ENCODE results near the gene COL23A1.
A peak's percentile ranks its signal among the peaks of the same experiment; 100 is the strongest.

Gene COL23A1

GRCh38 chr5:178417391-178417811, 172.8 kb downstream of the COL23A1 start:
- DNase-seq, result peak; percentile 80

- no peak for DNase-seq
These were observed 173.3 kb downstream of the COL23A1 start for GRCh38 chr5:178416919-178417318.

DNA sequence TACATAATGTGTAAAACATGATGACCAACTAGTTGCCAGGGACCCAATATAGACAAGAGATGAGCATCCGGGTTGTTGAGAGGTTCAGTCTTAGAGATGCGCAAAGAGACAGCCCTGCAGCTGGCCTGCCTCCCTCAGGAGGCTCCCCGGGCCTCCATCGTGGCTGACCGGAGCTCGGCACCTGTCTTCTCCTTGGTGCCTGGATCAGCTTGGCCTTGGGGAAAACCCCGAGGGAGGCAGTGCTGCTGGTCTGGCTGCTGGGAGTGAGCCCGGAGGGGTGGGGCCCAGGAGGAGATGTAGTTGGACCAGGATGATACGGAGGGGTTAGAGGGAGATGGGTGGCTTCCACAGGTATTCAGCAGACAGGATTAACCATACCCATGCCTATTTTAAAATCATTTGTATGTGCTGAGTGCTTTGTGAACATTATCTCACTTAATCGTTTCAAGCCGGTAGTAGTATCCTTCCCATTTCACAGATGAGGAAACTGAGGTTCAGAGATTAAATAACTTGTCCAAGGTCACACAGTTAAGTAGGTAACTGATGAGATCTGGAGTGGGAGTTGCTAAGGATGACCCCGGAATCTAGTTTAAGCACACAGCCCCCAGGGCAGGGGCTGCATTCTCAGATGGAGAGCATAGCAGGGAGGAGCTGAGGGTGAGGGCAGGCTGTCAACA, 173.8 kb downstream of the COL23A1 start:
- no peak for DNase-seq

DNA sequence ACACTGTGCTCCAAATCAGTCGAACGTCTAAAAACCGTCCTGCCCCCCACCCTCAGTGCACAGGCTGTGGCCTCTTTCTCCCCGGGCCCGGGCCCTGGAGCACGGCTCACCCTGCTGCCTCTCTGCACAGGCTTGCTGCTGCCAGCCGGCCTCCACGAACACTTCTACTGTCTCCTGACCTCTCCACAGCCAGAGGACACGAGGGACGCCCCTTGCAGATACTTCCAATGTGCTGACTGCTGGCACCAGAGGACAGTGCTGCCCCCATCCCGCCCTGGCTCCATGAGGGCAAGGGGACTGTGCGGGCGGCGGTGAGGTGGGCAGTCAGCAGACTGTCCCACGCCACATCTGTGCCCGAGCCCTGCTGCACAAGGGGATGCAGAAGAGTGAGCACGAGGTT, 174.8 kb downstream of the COL23A1 start:
- DNase-seq, result no peak

DNA sequence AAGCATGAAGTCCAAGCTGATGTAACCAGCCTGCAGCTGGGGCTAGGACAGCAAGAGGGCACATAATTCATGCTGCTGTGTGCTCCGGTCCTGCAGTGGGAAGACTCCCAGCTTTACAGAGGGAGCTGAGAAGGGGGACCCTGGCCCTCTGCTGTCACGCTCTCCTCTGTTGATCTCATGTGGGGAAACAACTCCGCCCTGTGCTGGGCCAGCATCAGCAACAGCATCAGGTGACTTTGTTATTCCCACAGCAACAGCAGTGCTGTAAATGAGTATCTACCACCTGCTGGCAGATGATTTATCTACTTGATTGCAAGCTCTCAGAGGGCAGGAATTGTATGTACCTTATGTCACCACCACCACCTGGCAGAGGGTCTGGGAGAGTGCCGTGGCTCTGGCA, 176.2 kb downstream of the COL23A1 start:
- no peak for DNase-seq

DNA sequence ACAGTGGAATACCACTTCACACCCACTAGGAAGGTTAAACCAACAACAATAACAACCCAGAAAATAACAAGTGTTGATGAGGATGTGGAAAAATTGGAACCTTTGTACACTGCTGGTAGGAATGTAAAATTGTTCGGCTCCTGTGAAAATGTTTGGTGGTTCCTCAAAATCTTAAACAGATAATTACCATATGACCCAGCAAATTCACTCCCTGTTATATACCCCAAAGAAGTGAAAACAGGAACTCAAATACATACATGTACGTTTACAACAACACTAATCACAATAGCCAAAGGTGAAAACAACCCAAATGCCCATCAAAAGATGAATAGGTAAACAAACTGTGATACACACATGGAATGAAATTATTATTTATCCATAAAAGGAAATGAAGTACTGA, 179.1 kb downstream of the COL23A1 start:
- no peak for DNase-seq

DNA sequence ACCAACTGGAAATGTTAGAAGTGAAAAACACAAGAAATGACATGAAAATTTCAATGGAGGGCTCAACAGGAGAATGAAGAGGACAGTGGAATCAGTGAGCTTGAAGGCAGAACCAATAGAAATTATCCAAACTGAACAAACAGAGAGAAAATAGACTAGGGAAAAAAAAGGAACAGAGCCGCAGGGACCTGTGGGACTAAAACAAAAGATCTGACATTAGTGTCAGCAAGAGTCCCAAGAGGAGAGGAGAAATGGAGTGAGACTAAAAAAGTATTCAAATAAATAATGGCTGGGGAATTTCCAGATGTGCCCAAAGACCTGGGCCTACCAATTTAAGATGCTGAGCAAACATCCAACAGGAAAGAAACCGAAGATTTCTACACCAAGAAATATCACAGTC, 182.5 kb downstream of the COL23A1 start:
- DNase-seq, result no peak

GRCh38 chr5:178404987-178405386, 185.2 kb downstream of the COL23A1 start:
- DNase-seq, result no peak

DNA sequence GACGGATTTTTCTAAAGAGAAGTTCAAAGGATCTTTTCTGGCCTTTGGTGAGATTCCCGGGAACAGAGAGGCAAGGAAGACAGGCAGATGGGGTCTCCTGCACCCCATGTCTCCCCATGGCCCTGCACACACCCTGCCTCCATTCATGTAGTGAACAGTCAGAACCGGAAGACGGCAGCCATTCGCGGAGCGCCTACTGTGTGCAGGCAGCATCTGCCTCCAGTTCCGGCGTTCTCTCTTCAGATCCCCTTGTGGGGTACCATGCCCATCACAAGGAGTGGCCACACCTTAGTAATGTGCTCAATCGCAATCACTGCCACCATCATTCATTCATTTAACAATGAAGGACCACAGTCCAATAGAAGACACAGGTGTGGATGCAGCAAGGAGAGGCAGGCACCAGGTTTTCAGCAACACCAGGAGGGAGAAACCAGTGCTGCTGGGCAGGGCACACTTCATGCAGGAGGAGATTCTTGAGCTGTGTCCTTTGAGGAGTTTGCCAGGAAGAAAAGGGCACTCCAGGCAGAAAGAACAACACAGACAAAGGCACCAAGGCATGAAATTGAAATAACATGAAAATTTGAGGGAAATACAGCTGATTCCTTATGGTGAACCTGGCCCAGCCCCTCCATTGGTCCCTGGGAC, 186.1 kb downstream of the COL23A1 start:
- DNase-seq, result no peak

GRCh38 chr5:178403351-178403750, 186.8 kb downstream of the COL23A1 start:
- DNase-seq, result no peak

- no peak for DNase-seq
These were observed 190.5 kb downstream of the COL23A1 start for GRCh38 chr5:178399701-178400095.

DNA sequence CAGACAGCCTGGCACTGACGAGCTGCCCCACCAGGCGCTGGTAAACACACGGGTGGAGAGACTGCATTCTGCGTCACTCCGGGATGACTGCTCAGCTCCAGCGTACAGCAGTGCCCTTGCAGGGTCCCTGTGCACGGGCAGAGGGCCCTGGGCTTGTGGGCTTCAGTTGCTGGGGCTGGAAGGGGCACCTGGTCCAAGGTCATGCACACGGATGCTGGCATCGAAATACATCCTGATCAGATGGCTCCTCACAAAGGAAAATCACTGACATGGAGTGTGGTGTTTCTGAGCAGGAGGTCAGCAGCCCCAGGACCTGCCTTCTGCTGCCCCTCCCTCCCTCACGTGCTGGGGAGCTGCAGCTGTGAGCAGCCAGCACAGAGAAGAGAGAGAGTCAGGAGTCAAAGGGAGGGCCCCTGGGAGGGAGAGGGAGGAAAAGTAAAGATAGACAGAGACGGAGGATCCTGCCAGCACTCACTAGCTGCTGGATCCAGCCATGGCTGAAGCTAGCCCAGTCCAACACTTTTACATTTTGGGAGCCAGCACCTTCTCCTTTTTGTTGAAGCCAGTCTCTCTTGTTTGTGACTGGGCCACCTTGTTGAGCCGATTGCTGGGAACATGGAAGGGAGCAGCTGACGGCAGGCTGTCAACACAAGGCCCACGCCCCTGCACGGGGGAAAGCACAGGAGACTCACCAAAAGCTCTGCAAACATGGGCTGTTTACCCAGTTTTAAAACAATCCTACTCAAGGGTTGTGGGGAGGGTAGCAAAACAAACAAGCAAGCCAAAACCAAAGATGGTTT, 191.1 kb downstream of the COL23A1 start:
- DNase-seq, result no peak

GRCh38 chr5:178396796-178397720, 193.1 kb downstream of the COL23A1 start:
- no peak for DNase-seq

DNA sequence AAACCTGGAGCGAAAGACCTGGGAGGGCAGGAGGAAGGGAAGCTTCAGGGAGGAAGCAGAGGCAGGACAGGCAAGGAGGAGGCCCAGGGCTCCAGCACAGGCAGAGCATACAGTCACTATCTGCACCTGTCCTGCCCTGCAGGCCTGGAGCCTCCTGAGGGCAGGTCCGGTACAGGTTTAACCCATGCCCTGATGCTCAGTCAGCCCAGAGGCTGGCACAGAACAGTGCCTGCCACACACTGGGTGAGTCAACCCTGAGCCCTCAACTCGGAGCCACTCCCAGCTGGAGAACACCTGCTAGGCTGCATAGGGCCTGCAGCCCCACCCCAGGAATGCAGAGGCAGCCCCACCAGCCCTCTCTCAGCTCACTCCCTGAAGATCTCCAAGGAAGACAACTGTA, 196.1 kb downstream of the COL23A1 start:
- DNase-seq, result no peak

- DNase-seq, result no peak
These were observed 197.2 kb downstream of the COL23A1 start for GRCh38 chr5:178392931-178393394.

GRCh38 chr5:178392386-178392785, 197.8 kb downstream of the COL23A1 start:
- no peak for DNase-seq

DNA sequence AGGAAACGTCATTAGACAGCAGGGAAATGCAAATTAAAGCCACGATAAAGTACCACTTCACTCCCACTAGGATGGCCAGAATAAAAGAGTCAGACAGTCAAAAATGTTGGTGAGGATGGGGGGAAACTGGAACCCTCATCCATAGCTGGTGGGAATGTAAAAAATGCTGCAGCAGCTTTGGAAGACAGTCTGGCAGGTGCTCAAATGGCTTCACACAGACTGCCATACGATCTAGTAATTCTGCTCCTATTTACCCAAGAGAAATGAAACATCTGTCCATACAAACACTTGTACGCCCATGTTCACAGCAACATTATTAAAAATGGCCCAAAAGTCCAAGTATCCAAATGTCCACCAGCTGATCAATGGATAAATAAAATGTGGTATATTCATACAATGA, 198.7 kb downstream of the COL23A1 start:
- no peak for DNase-seq

- DNase-seq, result no peak
These were observed 200.4 kb downstream of the COL23A1 start for GRCh38 chr5:178389796-178390195.

- DNase-seq, result no peak
These were observed 201.0 kb downstream of the COL23A1 start for GRCh38 chr5:178389026-178389729.

DNA sequence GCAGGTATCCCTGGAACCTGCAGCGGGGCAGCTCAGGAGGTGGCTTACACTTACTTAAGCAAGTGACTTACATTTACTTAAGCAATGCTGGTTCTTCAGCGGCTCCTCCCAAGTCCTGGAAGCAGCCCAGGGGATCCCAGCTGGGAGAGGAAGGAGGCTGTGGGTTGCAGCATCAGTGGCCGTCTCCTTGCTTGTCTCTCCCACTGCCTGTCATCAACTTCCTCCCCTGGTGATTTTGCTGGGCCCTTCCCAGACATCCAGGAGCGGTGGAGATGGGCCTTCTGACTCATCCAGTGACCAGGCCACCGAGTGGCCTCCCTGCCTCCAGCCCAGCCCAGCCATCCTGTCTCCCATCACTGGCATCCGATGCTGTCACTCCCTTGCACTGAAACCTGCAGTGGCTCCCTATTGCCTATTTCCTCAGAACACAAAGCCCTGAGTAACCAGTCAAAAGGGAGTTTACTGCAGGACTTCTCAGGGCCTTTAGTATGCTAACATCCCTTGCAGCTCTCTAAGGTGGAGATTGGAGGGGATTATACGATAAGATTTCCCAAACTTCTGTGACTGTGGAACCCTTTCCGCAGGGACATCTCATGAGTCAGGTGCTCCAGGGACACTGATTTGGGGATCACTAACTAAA, 201.7 kb downstream of the COL23A1 start:
- no peak for DNase-seq

DNA sequence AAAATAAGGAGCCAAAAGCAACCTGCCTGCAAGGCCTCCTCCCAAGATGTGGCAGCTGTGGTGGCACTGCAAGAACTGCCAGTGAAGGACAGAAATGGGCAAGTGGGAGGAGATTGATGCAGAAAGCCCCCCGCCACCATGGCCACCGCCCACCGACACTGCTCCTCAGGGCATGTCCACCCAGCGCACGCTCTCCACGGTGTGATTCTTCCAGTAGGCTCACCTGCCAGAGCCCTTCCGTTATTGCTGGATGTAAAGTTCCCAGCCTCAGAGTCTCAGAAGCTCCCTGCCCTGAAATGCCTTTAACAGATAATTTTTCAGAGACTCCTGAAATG, 202.4 kb downstream of the COL23A1 start:
- no peak for DNase-seq

All from hematopoietic multipotent progenitor cell treated with erythropoietin and hydrocortisone succinate and interleukin-3 and kit ligand, for 8 days (in vitro differentiated cells).